Measurements from ENCODE around the gene CSF3.

Gene CSF3

GRCh38 chr17:39980351-39981206 lies 34.7 kb upstream of the CSF3 start, which contains the start of gene PSMD3:
Gene PSMD3, plus strand, starts transcription at chr17:39980807. Its CDS starts 164 bp downstream, at chr17:39980971.
- TF ChIP-seq YY1 (IDR thresholded peaks at IDR 0.05; ENCODE audit: low read depth) (peak; percentile 89), EGR1 (IDR thresholded peaks at IDR 0.05) (no peak), MAX (IDR thresholded peaks at IDR 0.05) (peak; percentile 89), TEAD4 (IDR thresholded peaks at IDR 0.05) (0 out of 2 replicates have a peak, but pooled peaks have one; percentile 11), CREB1 (IDR thresholded peaks at IDR 0.05; ENCODE audit: low read depth) (peak; percentile 84), NFIC (IDR thresholded peaks at IDR 0.05) (no peak), ZBTB7A (IDR thresholded peaks at IDR 0.05; ENCODE audit: low read depth) (peak; percentile 64; the same call in 1 of the 2 replicates), RAD21 (IDR thresholded peaks at IDR 0.05; ENCODE audit: low read depth) (peak; percentile 79), EP300 (IDR thresholded peaks at IDR 0.05; ENCODE audit: borderline replicate concordance) (no peak), CEBPB (IDR thresholded peaks at IDR 0.05) (peak; percentile 5; the same call in 1 of the 2 replicates), TCF12 (IDR thresholded peaks at IDR 0.05; ENCODE audit: low read depth) (peak; percentile 79), TAF1 (IDR thresholded peaks at IDR 0.05; ENCODE audit: low read depth) (peak; percentile 93), USF1 (IDR thresholded peaks at IDR 0.05) (peak; percentile 25; the same call in 1 of the 2 replicates)
- TF ChIP-seq, protein P1, sequence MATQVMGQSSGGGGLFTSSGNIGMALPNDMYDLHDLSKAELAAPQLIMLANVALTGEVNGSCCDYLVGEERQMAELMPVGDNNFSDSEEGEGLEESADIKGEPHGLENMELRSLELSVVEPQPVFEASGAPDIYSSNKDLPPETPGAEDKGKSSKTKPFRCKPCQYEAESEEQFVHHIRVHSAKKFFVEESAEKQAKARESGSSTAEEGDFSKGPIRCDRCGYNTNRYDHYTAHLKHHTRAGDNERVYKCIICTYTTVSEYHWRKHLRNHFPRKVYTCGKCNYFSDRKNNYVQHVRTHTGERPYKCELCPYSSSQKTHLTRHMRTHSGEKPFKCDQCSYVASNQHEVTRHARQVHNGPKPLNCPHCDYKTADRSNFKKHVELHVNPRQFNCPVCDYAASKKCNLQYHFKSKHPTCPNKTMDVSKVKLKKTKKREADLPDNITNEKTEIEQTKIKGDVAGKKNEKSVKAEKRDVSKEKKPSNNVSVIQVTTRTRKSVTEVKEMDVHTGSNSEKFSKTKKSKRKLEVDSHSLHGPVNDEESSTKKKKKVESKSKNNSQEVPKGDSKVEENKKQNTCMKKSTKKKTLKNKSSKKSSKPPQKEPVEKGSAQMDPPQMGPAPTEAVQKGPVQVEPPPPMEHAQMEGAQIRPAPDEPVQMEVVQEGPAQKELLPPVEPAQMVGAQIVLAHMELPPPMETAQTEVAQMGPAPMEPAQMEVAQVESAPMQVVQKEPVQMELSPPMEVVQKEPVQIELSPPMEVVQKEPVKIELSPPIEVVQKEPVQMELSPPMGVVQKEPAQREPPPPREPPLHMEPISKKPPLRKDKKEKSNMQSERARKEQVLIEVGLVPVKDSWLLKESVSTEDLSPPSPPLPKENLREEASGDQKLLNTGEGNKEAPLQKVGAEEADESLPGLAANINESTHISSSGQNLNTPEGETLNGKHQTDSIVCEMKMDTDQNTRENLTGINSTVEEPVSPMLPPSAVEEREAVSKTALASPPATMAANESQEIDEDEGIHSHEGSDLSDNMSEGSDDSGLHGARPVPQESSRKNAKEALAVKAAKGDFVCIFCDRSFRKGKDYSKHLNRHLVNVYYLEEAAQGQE (IDR thresholded peaks at IDR 0.05; ENCODE audit: low read depth), result no peak

DNA sequence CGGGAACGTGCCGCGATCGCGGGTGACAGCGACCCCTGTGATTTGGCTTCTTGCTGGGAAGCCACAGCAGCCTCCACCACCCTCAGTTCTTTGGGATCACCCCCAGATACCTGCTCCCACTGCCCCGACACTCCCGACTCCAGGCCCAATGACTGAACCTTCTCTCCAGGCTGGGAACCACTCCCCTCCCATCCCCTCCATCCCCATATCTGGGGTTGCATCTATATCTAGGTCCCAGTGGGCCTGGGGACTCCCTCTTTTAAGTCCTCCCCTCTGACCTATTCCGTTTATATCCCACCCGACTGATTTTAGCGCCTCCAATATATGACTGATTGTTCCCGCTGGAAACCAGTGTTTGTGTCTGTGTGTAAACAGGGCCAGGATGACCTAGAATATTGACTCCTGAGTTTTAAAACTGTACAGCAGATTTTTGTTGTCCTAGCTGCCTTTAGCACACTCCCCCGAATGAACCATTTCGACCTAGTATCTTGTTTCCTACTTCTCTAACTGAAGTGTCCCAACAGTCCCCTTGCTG lies 34.0 kb upstream of the CSF3 start:
- TF ChIP-seq ZBTB7A (IDR thresholded peaks at IDR 0.05; ENCODE audit: low read depth) (no peak; the same call in 1 of the 2 replicates), USF1 (IDR thresholded peaks at IDR 0.05) (no peak), CREB1 (IDR thresholded peaks at IDR 0.05; ENCODE audit: low read depth) (no peak)

DNA sequence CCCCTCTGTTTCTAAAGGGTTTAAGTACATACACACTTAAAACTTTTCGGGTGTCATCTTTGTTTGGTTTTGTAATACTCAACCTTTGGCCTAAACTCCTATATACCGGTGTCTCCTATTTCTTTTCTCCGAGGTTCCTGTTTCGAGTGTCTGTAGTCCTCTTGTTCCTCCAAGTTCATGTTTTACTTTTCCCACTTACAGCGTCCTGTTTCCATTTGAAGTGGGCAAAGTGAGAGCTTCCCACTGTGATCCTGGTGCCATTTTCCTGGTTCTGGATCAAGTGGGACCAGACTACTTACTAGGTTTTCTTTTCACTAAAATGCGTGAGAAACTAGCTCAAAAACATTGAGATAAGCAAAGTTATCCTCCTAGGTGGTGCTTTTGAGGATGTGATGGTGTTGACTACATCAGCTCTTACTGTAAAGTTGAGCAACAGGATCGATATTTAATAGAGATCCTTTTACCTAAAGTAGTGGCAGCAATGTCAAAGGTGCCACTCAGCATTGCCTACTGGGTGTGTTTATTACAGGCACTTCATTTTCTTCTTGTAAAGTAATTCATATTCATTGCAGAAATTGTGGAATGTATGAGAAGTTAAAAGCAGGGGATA lies 33.4 kb upstream of the CSF3 start:
- no peak for TF ChIP-seq TEAD4 (IDR thresholded peaks at IDR 0.05)

- TF ChIP-seq FOXM1 (IDR thresholded peaks at IDR 0.05; ENCODE audit: borderline replicate concordance, low read depth), result no peak
- no peak for TF ChIP-seq TEAD4 (IDR thresholded peaks at IDR 0.05)
- no peak for TF ChIP-seq CEBPB (IDR thresholded peaks at IDR 0.05)
- no peak for TF ChIP-seq ZBTB7A (IDR thresholded peaks at IDR 0.05; ENCODE audit: low read depth)
- no peak for TF ChIP-seq EP300 (IDR thresholded peaks at IDR 0.05; ENCODE audit: borderline replicate concordance)
- no peak for TF ChIP-seq USF1 (IDR thresholded peaks at IDR 0.05)
- TF ChIP-seq CREB1 (IDR thresholded peaks at IDR 0.05; ENCODE audit: low read depth), result no peak
- no peak for TF ChIP-seq TAF1 (IDR thresholded peaks at IDR 0.05; ENCODE audit: low read depth)
- TF ChIP-seq, protein P1 (IDR thresholded peaks at IDR 0.05; ENCODE audit: low read depth), result no peak
These were observed 26.9 kb upstream of the CSF3 start for GRCh38 chr17:39988206-39988810.

- TF ChIP-seq CEBPB (IDR thresholded peaks at IDR 0.05) (no peak), TAF1 (IDR thresholded peaks at IDR 0.05; ENCODE audit: low read depth) (no peak), FOXM1 (IDR thresholded peaks at IDR 0.05; ENCODE audit: borderline replicate concordance, low read depth) (no peak), RAD21 (IDR thresholded peaks at IDR 0.05; ENCODE audit: low read depth) (no peak), MAX (IDR thresholded peaks at IDR 0.05) (no peak), ZBTB7A (IDR thresholded peaks at IDR 0.05; ENCODE audit: low read depth) (no peak), TEAD4 (IDR thresholded peaks at IDR 0.05) (no peak), NFIC (IDR thresholded peaks at IDR 0.05) (no peak), YY1 (IDR thresholded peaks at IDR 0.05; ENCODE audit: low read depth) (no peak), CREB1 (IDR thresholded peaks at IDR 0.05; ENCODE audit: low read depth) (no peak), TCF12 (IDR thresholded peaks at IDR 0.05; ENCODE audit: low read depth) (no peak), USF1 (IDR thresholded peaks at IDR 0.05) (no peak), EGR1 (IDR thresholded peaks at IDR 0.05) (no peak), EP300 (IDR thresholded peaks at IDR 0.05; ENCODE audit: borderline replicate concordance) (no peak)
- TF ChIP-seq, protein P1 (IDR thresholded peaks at IDR 0.05; ENCODE audit: low read depth), result no peak
These were observed 20.8 kb upstream of the CSF3 start for GRCh38 chr17:39994448-39994847.

Data from Ishikawa (cell line).